Muscle layer of duodenum (tissue), 2 donors: ENCODE measurements around the gene MYORG.

Source experiments
- H3K27ac ChIP-seq: one replicate; pipeline ENCODE4 v1.7.0; 2013; ENCODE audit warnings: mild to moderate bottlenecking, low read length
- H3K27me3 ChIP-seq: one replicate; pipeline ENCODE4 v1.7.0; 2013; ENCODE audit warnings: low read depth, mild to moderate bottlenecking, control low read depth, low read length
- H3K36me3 ChIP-seq, 2 donors: one replicate each; pipeline ENCODE4 v1.7.0; 2013; ENCODE audit warnings: low read length in 2 of 2, control low read depth in 1 of 2, mild to moderate bottlenecking in 1 of 2; ENCODE audit not compliant: insufficient read depth in 2 of 2, control insufficient read depth in 1 of 2
- H3K4me1 ChIP-seq, 2 donors: one replicate each; pipeline ENCODE4 v1.7.0; 2013; ENCODE audit warnings: low read length in 2 of 2, mild to moderate bottlenecking in 2 of 2, control low read depth in 1 of 2, moderate library complexity in 1 of 2; ENCODE audit not compliant: insufficient read depth in 2 of 2, control insufficient read depth in 1 of 2
- H3K4me3 ChIP-seq, 2 donors: one replicate each; pipeline ENCODE4 v1.7.0; 2013; ENCODE audit warnings: low read length in 2 of 2, low read depth in 1 of 2, mild to moderate bottlenecking in 1 of 2
- H3K9me3 ChIP-seq, 2 donors: one replicate each; pipeline ENCODE4 v1.7.0; 2013; ENCODE audit warnings: low read length in 2 of 2, control low read depth in 1 of 2, mild to moderate bottlenecking in 1 of 2; ENCODE audit not compliant: control insufficient read depth in 1 of 2
- donor health status: healthy.

The MYORG gene

DNA sequence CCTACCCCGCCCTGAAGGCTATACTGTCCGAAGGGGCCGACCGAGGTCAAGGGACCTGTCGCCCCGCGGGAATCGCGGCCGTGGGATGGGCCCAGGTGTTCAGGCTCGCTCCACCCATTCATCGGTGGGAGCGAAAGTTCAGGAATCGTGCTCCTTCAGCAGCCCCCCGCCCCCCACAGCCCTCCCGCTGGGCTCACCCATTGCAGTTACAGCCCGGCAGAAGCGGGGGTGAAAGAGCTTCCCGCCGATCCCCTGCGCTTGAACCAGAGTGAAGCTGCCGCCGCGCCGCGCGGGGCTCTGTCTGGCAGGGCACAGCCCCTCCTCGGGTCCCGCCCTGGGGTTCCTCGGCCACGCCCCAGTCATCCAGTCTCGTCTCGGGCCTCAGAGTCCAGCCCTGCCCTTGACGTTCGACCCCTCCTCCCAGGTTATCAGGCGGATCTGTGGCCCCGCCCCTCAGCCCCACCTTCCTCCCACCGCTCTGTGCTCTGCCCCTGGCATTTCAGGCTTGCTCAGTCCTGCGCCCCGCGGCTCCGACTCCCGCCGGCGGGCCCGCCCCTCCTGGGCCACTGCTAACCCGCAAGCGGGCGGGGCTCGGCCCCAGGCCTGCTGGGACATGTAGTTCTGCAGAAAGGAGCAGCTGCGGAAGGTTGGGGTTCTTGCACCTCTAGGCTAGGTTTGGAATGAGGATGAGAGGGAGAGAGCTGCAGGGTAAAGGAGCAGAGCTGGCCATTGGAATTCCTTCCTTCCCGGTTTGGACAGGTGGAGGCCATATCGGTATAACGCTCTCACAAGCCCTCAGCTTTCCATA lies at the start of gene MYORG:
Gene MYORG, minus strand, starts transcription at position 303 of the 808 bp plus-strand sequence. CDS start 3,955 bp downstream, outside the sequence.
- peaks cover 0 to 9% of the 10 kb centered on the region in 2 donors for H3K36me3 ChIP-seq
- H3K4me1 ChIP-seq = peaks cover 7 to 42% of the 10 kb centered on the region in 2 donors
- H3K27me3 ChIP-seq = no peaks in the 10 kb centered on the region
- H3K27ac ChIP-seq = peak within 1 kb of the TSS; percentile 84
- H3K4me3 ChIP-seq = peak within 1 kb of the TSS; percentile 80 to 85
- peaks cover 0 to 5% of the 10 kb centered on the region in 2 donors for H3K9me3 ChIP-seq

DNA sequence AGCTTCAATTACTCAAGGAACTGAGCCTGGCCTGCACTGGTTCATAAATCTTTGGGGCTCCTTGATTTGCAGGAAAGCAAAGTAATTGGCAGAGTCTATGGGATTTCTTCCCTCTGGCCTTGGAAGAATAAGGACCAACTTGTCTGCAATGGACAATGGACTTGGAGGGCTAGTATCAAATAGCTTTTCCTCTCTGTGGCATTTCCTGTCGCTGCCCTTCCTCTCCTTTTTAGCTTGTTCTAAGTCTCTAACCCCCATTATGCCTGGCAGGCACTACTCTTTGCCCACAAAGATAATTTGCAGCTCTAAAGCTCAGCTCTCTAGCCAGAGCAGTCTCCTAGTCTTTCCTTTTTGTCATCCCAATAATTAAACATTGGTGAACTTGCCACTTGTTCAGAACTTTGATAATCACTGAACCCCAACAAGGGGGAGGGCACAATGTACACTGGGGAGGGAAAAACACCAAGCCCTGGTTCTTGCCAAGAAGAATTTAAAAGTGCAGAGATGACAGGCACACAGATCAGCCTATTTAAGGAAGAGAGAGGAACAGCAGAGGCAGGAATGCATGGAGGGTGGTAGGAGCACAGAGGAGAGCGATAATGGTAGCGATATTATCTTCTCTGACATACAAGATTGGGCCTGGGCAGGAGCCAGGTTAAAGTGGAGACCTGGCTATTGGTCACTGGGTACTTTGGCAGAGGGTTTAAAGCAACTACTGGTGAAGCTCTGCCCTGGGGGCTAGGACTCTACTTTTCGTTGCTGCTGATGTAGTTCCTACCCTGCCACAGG lies 43.2 kb upstream of the MYORG start:
- Histone ChIP-seq H3K27ac (no peak overlapping the region), H3K27me3 (no peaks in the 10 kb centered on the region), H3K9me3 (no peaks in the 10 kb centered on the region), H3K36me3 (no peaks in the 10 kb centered on the region), H3K4me1 (no peaks in the 10 kb centered on the region), H3K4me3 (no peak overlapping the region)

DNA sequence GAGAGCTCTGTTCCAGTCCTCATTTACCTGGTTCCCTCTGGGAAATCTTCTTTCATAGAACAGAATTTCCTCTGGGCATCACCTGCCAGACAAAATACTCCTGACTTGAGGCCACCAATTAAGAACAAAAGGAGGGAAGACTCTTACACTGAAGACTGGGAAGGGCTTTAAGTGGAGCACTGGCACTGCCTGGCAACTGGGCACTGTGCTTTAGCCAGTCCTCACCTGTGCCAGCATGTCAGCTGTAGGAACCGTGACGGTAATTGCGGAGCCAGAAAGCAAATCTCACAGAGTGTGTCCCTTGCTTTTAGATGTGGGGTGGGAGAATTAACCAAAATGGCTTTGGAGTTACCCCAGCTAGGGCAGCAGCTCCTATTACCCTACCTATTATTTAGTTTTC lies 41.0 kb upstream of the MYORG start:
- no peaks in the 10 kb centered on the region for H3K4me1 ChIP-seq
- no peak overlapping the region for H3K27ac ChIP-seq
- H3K4me3 ChIP-seq = no peak overlapping the region
- no peaks in the 10 kb centered on the region for H3K36me3 ChIP-seq
- no peaks in the 10 kb centered on the region for H3K9me3 ChIP-seq
- no peaks in the 10 kb centered on the region for H3K27me3 ChIP-seq

DNA sequence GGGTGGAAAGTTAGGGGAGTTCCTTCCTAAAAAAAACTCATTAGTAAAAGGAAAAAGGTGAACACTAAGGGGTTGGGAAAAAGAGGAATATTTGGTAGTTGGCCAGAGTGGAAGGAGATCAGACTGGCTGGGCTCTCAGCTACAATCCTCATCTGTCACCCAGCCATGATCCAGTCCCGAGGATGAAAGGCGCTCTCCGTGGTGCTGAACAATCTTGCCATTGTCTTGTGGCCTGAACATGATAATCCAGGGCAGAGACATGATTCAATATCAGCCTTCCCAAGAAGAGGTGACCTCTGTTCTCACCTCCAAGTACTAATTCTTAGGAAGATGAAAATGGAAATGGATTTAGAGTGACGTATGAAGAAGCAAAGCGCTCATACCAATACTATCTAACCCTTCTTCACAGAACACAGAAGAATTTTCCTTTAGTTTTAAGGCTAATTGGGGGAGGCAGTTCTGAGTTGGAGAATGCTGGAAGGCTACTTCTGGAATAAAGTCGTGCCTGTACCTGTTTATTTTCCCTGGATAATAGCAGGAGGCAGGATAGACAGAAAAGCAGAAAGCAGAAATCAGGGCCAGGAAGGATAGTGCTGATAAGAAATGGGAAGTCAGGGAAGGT lies 36.6 kb upstream of the MYORG start:
- no peaks in the 10 kb centered on the region for H3K4me1 ChIP-seq
- H3K27me3 ChIP-seq = no peaks in the 10 kb centered on the region
- no peak overlapping the region for H3K4me3 ChIP-seq
- no peaks in the 10 kb centered on the region for H3K9me3 ChIP-seq
- no peaks in the 10 kb centered on the region for H3K36me3 ChIP-seq
- H3K27ac ChIP-seq = no peak overlapping the region

DNA sequence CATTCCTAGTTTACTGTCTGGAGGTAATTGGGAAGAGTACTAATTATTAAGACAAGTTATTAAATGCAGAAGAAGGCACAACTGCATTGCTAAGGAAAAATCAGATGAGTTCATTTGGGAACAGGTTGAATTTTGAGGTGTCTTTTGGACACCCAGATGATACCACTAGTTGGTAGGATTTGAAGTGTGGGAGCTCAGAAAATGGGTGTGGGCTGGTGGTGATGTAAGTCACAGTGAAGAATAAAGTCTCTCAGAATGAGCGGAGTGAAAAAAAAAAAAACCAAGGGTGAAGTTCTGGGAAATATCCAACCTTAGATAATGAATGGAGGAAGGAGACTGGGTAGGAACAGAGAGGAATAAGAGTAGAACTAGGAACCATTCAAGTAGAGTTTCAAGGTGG lies 35.6 kb upstream of the MYORG start:
- no peaks in the 10 kb centered on the region for H3K9me3 ChIP-seq
- H3K27ac ChIP-seq = no peak overlapping the region
- H3K4me1 ChIP-seq = no peaks in the 10 kb centered on the region
- no peak overlapping the region for H3K4me3 ChIP-seq
- no peaks in the 10 kb centered on the region for H3K36me3 ChIP-seq
- H3K27me3 ChIP-seq = no peaks in the 10 kb centered on the region

DNA sequence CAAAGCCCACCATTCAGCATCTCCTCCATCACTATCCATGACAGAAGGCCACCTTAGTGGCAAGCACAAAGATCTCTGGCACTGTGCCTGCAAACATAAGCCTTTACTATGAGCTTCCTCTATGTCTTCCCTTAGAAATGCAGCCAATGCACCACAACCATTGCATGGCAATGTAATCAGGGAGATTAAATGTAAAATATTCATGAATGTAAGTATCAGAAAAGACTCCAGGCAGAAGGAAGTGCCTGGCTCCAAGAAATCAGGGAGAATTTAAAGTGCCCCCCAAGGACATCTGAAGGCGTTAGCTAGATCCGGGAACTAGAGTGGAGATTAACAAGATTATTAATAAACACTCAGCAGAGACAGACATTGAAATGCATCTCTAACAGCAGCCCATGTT lies 32.5 kb upstream of the MYORG start:
- H3K4me3 ChIP-seq = no peak overlapping the region
- peaks cover 3 to 10% of the 10 kb centered on the region in 2 donors for H3K36me3 ChIP-seq
- H3K27ac ChIP-seq = no peak overlapping the region
- H3K4me1 ChIP-seq = no peaks in the 10 kb centered on the region
- no peaks in the 10 kb centered on the region for H3K9me3 ChIP-seq
- no peaks in the 10 kb centered on the region for H3K27me3 ChIP-seq

DNA sequence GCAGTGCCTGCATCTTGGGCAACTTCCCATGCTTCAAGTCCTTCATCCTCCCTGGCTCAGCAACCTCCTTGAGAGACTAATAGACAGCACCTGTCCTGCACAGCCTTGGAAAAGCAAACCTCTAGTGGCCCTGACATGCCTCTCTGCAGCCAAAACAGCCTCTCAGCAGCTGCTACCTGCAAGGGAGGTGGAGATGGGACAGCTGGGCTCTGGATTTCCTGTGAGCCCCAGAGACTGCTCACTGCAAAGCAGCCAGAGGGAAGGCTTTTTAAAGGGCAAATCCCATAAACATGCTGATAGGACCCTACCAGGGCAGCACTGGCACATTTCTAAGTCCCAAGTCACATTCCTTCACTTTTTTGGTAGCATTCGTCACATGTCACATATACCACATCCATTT lies 31.5 kb upstream of the MYORG start:
- peaks cover 3 to 14% of the 10 kb centered on the region in 2 donors for H3K36me3 ChIP-seq
- H3K27ac ChIP-seq = no peak overlapping the region
- no peaks in the 10 kb centered on the region for H3K27me3 ChIP-seq
- no peaks in the 10 kb centered on the region for H3K4me1 ChIP-seq
- H3K9me3 ChIP-seq = no peaks in the 10 kb centered on the region
- no peak overlapping the region for H3K4me3 ChIP-seq

DNA sequence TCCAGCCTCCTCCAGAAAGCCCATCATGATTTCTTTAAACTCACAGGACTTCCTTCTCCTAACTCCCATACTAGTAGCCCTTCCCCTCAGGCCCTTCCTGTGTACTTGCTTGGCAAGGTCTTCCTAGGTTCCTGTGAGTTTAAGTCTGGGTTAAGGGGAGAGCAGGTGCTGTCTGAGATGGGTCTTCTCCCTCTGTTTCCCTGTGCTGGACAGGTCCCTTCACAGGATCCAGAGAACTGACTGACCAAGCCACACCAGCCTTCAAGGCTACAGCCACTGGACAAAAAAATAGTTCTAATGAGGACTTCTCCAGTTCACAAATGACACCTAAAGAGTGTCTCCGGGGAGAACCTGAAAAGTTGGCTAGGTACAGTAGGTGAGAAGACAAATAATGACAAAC lies 29.5 kb upstream of the MYORG start:
- no peaks in the 10 kb centered on the region for H3K27me3 ChIP-seq
- no peak overlapping the region for H3K4me3 ChIP-seq
- peaks cover 15 to 28% of the 10 kb centered on the region in 2 donors for H3K36me3 ChIP-seq
- no peaks in the 10 kb centered on the region for H3K4me1 ChIP-seq
- no peaks in the 10 kb centered on the region for H3K9me3 ChIP-seq
- H3K27ac ChIP-seq = no peak overlapping the region

DNA sequence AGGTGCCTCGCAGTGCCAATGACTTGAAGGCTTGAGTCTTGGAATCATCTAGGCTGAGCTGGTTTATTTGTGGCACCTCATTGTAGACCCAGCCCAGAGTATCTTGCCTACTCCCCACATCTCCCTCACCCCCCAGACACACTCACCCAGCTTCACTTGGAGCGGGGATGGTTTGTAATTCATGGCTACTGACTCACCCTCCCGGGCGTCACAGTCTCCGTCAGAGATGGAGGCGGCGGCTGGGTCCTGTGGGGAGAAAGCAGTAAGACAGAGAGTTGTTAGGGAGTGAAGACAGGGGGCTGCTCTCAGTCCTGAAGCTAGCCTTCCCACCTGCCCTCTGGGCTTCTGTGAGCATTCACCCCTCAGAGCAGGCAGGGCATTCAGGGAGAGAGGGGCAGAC lies 29.0 kb upstream of the MYORG start:
- H3K4me3 ChIP-seq = no peak overlapping the region
- peaks cover 15 to 33% of the 10 kb centered on the region in 2 donors for H3K36me3 ChIP-seq
- H3K27ac ChIP-seq = no peak overlapping the region
- H3K9me3 ChIP-seq = no peaks in the 10 kb centered on the region
- H3K4me1 ChIP-seq = no peaks in the 10 kb centered on the region
- no peaks in the 10 kb centered on the region for H3K27me3 ChIP-seq

DNA sequence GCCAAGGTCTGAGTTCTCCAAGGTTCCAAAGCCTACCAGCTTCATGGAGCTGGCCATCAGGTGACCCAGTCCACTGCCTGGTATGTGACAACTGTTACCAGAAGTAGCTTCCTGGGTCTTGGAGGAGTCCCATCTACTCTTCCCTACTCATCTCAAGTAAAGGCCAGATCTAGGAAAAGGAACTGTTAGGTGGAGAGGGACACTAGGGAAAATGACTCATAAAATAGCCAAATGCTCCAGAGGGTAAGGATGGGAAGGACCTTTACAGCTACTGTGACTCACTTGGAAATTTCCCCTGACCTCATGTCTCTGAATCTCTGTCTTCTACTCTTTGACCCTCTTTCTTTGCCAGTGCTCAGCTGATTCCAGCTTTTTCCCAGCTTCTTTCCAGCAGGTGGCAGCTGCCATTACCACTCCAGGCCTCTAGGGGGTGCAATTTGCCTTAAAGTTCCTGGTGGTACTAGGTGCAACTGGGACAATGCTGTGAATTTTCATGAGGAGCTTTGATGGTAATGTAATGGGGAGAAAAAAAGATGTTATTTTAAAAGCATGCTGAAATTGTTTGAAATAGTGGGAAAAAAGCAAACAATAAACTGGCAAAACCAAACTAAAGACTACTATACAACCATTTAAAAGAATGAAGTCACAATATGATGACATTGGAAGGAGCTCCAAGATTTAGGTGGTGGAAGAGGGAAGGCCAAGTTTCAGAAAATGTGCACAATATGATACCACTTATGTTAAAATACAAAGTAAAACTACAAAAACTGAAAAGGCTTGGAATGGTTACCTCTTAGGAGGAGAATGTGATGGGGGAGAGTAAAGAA lies 27.1 kb upstream of the MYORG start:
- Histone ChIP-seq H3K4me1 (no peaks in the 10 kb centered on the region), H3K36me3 (peaks cover 19 to 53% of the 10 kb centered on the region in 2 donors), H3K27me3 (no peaks in the 10 kb centered on the region), H3K4me3 (no peak overlapping the region), H3K9me3 (no peaks in the 10 kb centered on the region), H3K27ac (no peak overlapping the region)
